ENCODE measurements around the gene PROCA1. TPM values are rescaled to one million over a fixed set of nuclear protein-coding genes. Genes with fewer than 3 reads are reported as not detected.

PROCA1 gene
- polyA plus RNA-seq, 1 donor (not counting 4 experiments of a cell fraction or from before 2014, with no cell fraction given), result 0.39 TPM

- TF ChIP-seq EZH2 (IDR thresholded peaks at IDR 0.05; ENCODE audit: low read length), result no peak
- TF ChIP-seq, protein P1, sequence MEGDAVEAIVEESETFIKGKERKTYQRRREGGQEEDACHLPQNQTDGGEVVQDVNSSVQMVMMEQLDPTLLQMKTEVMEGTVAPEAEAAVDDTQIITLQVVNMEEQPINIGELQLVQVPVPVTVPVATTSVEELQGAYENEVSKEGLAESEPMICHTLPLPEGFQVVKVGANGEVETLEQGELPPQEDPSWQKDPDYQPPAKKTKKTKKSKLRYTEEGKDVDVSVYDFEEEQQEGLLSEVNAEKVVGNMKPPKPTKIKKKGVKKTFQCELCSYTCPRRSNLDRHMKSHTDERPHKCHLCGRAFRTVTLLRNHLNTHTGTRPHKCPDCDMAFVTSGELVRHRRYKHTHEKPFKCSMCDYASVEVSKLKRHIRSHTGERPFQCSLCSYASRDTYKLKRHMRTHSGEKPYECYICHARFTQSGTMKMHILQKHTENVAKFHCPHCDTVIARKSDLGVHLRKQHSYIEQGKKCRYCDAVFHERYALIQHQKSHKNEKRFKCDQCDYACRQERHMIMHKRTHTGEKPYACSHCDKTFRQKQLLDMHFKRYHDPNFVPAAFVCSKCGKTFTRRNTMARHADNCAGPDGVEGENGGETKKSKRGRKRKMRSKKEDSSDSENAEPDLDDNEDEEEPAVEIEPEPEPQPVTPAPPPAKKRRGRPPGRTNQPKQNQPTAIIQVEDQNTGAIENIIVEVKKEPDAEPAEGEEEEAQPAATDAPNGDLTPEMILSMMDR (optimal IDR thresholded peaks at IDR 0.05 in 1 of 3, IDR thresholded peaks at IDR 0.05 in 1 of 3, conservative IDR thresholded peaks at IDR 0.05 in 1 of 3; ENCODE audit: extremely low read depth in 1 of 3, insufficient read depth in 2 of 3, low read length in 3 of 3), result no peak
- Histone ChIP-seq H3K4me1 (ENCODE audit: control insufficient read depth, extremely low read depth, insufficient read depth, low read length) (peaks cover 32% of the 10 kb centered on the region), H3K4me3 (ENCODE audit: control insufficient read depth in 2 of 3, extremely low read depth in 1 of 3, insufficient read depth in 2 of 3, low read depth in 1 of 3, low read length in 3 of 3) (no peak overlapping the region), H3K9ac (ENCODE audit: control insufficient read depth, extremely low read depth, insufficient read depth, low read length) (peak overlapping the region; percentile 96), H2AFZ (ENCODE audit: control insufficient read depth, low read length) (no peak overlapping the region), H3K79me2 (ENCODE audit: control insufficient read depth, insufficient read depth, low read length) (peaks cover 64% of the 10 kb centered on the region), H3K4me2 (ENCODE audit: control insufficient read depth, extremely low read depth, insufficient read depth, low read depth, low read length) (peak overlapping the region; percentile 87), H4K20me1 (ENCODE audit: control insufficient read depth, extremely low read depth, insufficient read depth, low read length) (peaks cover 42% of the 10 kb centered on the region), H3K27me3 (ENCODE audit: control insufficient read depth, extremely low read depth, insufficient read depth, low read length) (no peaks in the 10 kb centered on the region), H3K36me3 (ENCODE audit: control insufficient read depth in 2 of 2, extremely low read depth in 1 of 2, insufficient read depth in 2 of 2, low read length in 2 of 2) (peaks cover 39 to 49% of the 10 kb centered on the region in 2 experiments), H3K27ac (ENCODE audit: control insufficient read depth, insufficient read depth, low read length) (peak overlapping the region; percentile 91), H3K9me1 (ENCODE audit: control insufficient read depth, extremely low read depth, insufficient read depth, low read length) (peaks cover 7% of the 10 kb centered on the region), H3K9me3 (ENCODE audit: control insufficient read depth, low read depth, low read length) (no peaks in the 10 kb centered on the region)
- dilution Hi-C loops (cut with MboI; ENCODE audit: extremely low pct_ligation_motif_present, low sequenced_read_pairs), result no loop called here
- FAIRE-seq (no peak), DNase-seq (ENCODE audit: low read depth, low spot score) (no peak)
Observed at GRCh38 chr17:28747801-28748750, 36.4 kb upstream of the PROCA1 start.

DNA sequence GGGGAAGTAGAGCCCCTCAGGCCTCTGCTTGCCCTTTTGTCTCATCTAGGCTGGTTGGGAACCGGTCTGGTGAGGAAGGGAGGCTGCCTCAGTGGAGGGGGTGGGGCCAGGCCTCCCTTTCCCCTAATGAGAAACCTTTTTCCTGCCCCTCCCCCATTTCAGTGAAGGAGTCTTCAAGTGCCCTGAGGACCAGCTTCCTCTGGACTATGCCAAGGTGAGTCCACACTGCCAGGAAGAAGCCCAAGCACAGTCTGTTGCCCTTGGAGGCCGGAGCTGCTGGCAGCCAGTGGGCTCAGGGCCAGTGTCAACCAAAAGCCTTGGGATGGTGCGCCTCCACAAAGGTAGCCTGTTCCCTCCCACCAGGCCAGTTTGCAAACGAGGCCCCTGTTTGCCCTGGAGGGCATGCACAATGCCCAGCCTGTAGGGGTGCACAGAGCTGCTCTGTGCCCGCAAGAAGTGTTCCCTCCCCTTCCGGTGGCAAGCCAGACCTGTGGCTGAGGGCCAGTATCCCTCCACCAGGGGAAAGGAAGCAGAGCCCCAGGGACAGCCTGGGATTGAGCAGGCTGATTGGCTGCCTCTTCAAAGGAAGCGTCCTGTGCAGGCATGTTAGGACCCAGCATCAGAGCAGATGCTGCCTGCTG is 35.5 kb upstream of the PROCA1 start:
- Histone ChIP-seq H3K4me2 (ENCODE audit: control insufficient read depth, extremely low read depth, insufficient read depth, low read depth, low read length) (peak overlapping the region; percentile 87), H4K20me1 (ENCODE audit: control insufficient read depth, extremely low read depth, insufficient read depth, low read length) (peaks cover 42% of the 10 kb centered on the region), H3K27ac (ENCODE audit: control insufficient read depth, insufficient read depth, low read length) (peak overlapping the region; percentile 91), H3K27me3 (ENCODE audit: control insufficient read depth, extremely low read depth, insufficient read depth, low read length) (no peaks in the 10 kb centered on the region), H3K4me3 (ENCODE audit: control insufficient read depth in 2 of 3, extremely low read depth in 1 of 3, insufficient read depth in 2 of 3, low read depth in 1 of 3, low read length in 3 of 3) (peak overlapping the region; percentile 88 to 98 (median 89)), H2AFZ (ENCODE audit: control insufficient read depth, low read length) (no peak overlapping the region), H3K9me1 (ENCODE audit: control insufficient read depth, extremely low read depth, insufficient read depth, low read length) (peaks cover 7% of the 10 kb centered on the region), H3K4me1 (ENCODE audit: control insufficient read depth, extremely low read depth, insufficient read depth, low read length) (peaks cover 36% of the 10 kb centered on the region), H3K9me3 (ENCODE audit: control insufficient read depth, low read depth, low read length) (no peaks in the 10 kb centered on the region), H3K36me3 (ENCODE audit: control insufficient read depth in 2 of 2, extremely low read depth in 1 of 2, insufficient read depth in 2 of 2, low read length in 2 of 2) (peaks cover 39 to 49% of the 10 kb centered on the region in 2 experiments), H3K79me2 (ENCODE audit: control insufficient read depth, insufficient read depth, low read length) (peaks cover 64% of the 10 kb centered on the region), H3K9ac (ENCODE audit: control insufficient read depth, extremely low read depth, insufficient read depth, low read length) (peak overlapping the region; percentile 96)
- FAIRE-seq (no peak), DNase-seq (ENCODE audit: low read depth, low spot score) (no peak)
- dilution Hi-C loops (cut with MboI; ENCODE audit: extremely low pct_ligation_motif_present, low sequenced_read_pairs), result no loop called here
- TF ChIP-seq EZH2 (IDR thresholded peaks at IDR 0.05; ENCODE audit: low read length), result no peak

All from keratinocyte (primary cell).